NCI-H2227 (cell line): Measurements from ENCODE around the gene PRR16.
"Not testable (repeated sequence)": the region's sequence is repeated elsewhere in the genome, so short reads cannot be mapped to it uniquely, and the experiment has no call there.

Experiments used
- DNase-seq: peaks from one replicate; lab custom pipeline; 2025; ENCODE audit not compliant: unreplicated experiment; lab: John Stamatoyannopoulos, UW

PRR16 gene

GRCh38 chr5:120463991-120464626 is at the start of gene PRR16:
PRR16 (plus strand) TSS chr5:120464300.
- DNase-seq = peak; percentile 44

- no peak for DNase-seq
Measured at GRCh38 chr5:120415985-120416384, 48.1 kb upstream of the PRR16 start.

GRCh38 chr5:120419127-120419526 is 45.0 kb upstream of the PRR16 start:
- no peak for DNase-seq

- not testable (repeated sequence) for DNase-seq
Measured at GRCh38 chr5:120426633-120427275, 37.3 kb upstream of the PRR16 start.

- DNase-seq = no peak
Measured at GRCh38 chr5:120430572-120430971, 33.5 kb upstream of the PRR16 start.

GRCh38 chr5:120432861-120433260 is 31.2 kb upstream of the PRR16 start:
- no peak for DNase-seq

- no peak for DNase-seq
Measured at GRCh38 chr5:120435129-120435528, 29.0 kb upstream of the PRR16 start.

- DNase-seq = no peak
Measured at GRCh38 chr5:120436996-120437395, 27.1 kb upstream of the PRR16 start.

- DNase-seq = no peak
Measured at GRCh38 chr5:120442694-120443093, 21.4 kb upstream of the PRR16 start.

GRCh38 chr5:120443607-120444006 is 20.5 kb upstream of the PRR16 start:
- DNase-seq = no peak

- no peak for DNase-seq
Measured at GRCh38 chr5:120446068-120446492, 18.0 kb upstream of the PRR16 start.

GRCh38 chr5:120446901-120447300 is 17.2 kb upstream of the PRR16 start:
- DNase-seq = no peak

- no peak for DNase-seq
Measured at GRCh38 chr5:120447706-120448239, 16.3 kb upstream of the PRR16 start.

- DNase-seq = no peak
Measured at GRCh38 chr5:120449501-120449900, 14.6 kb upstream of the PRR16 start.

GRCh38 chr5:120450910-120451309 is 13.2 kb upstream of the PRR16 start:
- no peak for DNase-seq

GRCh38 chr5:120451445-120451844 is 12.7 kb upstream of the PRR16 start:
- DNase-seq = no peak

GRCh38 chr5:120452471-120452870 is 11.6 kb upstream of the PRR16 start:
- DNase-seq = no peak

- no peak for DNase-seq
Measured at GRCh38 chr5:120454094-120454798, 9.9 kb upstream of the PRR16 start.

GRCh38 chr5:120456006-120456405 is 8.1 kb upstream of the PRR16 start:
- DNase-seq = no peak

GRCh38 chr5:120457839-120458507 is 6.1 kb upstream of the PRR16 start:
- DNase-seq = no peak

GRCh38 chr5:120458508-120458847 is 5.6 kb upstream of the PRR16 start:
- not testable (repeated sequence) for DNase-seq

- no peak for DNase-seq
Measured at GRCh38 chr5:120461251-120461650, 2.8 kb upstream of the PRR16 start.
